Measurements from ENCODE around the gene OLIG1.

DNA sequence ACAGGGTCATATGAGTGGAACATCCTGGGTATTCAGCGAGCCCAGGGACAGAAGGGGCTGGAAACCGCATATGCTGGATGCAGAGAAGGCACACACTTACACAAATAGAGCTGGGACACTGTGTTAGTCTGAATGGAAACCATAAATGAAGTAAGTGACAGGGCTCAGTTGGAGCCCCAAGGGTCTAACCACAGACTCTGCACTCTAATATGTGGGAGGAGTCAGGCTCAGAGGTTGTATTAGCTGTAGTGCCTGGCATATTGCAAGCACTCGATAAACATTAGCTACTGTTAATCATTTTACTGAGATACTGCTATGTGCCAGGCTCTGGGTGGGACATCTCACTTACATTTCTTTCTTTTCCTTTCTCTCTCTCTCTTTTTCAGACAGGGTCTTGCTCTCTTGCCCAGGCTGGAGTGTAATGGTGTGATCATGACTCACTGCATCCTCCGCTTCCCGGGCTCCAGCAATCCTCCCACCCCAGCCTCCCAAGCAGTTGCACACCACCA is 6.5 kb upstream of the OLIG1 start:
- no peak for TF ChIP-seq EZH2phosphoT487 (IDR thresholded peaks at IDR 0.05; ENCODE audit: borderline replicate concordance, low read length)
- TF ChIP-seq, protein P1, sequence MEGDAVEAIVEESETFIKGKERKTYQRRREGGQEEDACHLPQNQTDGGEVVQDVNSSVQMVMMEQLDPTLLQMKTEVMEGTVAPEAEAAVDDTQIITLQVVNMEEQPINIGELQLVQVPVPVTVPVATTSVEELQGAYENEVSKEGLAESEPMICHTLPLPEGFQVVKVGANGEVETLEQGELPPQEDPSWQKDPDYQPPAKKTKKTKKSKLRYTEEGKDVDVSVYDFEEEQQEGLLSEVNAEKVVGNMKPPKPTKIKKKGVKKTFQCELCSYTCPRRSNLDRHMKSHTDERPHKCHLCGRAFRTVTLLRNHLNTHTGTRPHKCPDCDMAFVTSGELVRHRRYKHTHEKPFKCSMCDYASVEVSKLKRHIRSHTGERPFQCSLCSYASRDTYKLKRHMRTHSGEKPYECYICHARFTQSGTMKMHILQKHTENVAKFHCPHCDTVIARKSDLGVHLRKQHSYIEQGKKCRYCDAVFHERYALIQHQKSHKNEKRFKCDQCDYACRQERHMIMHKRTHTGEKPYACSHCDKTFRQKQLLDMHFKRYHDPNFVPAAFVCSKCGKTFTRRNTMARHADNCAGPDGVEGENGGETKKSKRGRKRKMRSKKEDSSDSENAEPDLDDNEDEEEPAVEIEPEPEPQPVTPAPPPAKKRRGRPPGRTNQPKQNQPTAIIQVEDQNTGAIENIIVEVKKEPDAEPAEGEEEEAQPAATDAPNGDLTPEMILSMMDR (conservative IDR thresholded peaks at IDR 0.05; ENCODE audit: low read depth, low read length), result no peak
- TF ChIP-seq EZH2 (IDR thresholded peaks at IDR 0.05; ENCODE audit: low read length, unreplicated experiment), result no peak

Measured in PC-3 (cell line).